HG03039 (cell line): ENCODE results near the gene TNIP2.
"Not testable (repeated sequence)": the region's sequence is repeated elsewhere in the genome, so short reads cannot be mapped to it uniquely, and the experiment has no call there.

Experiments
- ATAC-seq: cut with Tn5 transposase; IDR thresholded peaks from one replicate; pipeline ENCODE4 v1.9.1; 2021; ENCODE audit warnings: mild to moderate bottlenecking, moderate library complexity; ENCODE audit not compliant: unreplicated experiment

TNIP2 gene

DNA sequence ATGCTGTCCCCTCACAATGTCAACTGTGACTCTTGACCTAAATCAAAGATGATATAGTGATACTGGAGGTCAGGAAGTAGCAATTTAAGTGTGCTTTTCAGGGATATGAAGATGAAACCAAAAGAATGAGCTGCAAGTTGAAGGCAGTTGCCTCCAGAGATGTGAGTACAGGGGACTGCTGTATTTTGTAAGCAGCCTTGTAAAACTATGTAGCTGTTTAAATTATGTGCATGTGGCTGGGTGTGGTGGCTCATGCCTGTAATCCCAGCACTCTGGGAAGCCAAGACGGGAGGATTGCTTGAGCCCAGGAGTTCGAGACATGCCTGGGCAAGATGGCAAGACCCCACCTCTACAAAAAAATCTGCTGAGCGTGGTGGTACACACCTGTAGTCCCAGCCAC is 15.1 kb upstream of the TNIP2 start:
- no peak for ATAC-seq

DNA sequence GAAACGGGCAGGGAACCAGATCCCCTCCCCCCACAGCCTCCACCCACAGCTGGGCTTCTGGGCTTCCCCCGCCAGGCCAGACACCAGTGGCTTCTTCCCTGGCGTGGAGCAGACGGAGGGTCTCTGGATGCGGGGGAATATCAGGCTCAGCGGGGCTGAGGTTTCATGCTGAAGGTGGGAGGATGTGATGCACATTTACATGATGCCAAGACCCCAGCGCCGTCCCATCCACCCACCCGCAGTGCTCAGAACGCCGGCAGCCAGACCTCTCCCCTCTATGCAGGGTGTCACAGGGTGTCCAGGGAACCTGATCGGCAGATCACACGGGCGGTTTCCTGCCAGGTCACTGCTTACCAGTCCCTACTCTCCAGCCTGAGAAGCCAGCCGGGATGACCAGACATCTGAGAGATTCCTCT is 12.8 kb upstream of the TNIP2 start:
- ATAC-seq = no peak

DNA sequence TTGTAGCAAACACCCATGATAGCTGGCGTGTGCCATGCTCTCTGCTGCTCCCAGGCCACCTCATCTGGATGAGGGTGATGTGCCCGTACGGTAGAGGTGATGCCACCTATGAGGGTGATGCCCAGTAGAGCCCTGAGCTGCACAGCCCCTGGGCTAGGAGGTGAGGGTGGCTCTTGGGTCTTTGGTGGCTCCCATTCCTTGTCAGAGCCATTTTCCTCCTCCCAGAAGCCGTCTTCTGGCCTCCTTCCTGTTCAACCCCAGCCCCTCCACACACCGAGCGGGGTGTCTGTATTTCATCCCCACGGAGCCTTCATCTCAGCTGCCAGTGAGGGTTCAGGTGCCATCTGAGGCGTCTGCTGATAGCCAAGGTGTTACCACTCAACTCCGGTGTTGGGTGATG is 12.0 kb upstream of the TNIP2 start:
- no peak for ATAC-seq

DNA sequence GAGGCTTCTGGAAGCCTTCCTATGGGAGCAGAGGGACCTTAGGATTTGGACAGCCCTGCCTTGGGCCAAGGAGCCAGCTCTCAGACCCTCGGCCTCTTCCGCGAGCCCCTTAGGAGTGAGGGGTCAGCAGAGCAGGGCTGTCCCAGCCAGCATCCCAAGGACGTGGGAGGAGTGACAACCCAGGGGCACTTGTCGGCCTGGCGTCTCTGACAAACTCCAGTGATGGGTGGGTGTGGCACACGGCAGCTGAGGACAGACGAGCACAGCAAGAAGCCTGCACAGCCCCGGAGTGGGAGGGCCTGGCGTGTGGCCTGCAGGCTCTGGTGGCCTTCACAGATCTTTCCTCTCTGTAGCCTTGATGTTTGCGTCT is 11.6 kb upstream of the TNIP2 start:
- ATAC-seq = no peak

DNA sequence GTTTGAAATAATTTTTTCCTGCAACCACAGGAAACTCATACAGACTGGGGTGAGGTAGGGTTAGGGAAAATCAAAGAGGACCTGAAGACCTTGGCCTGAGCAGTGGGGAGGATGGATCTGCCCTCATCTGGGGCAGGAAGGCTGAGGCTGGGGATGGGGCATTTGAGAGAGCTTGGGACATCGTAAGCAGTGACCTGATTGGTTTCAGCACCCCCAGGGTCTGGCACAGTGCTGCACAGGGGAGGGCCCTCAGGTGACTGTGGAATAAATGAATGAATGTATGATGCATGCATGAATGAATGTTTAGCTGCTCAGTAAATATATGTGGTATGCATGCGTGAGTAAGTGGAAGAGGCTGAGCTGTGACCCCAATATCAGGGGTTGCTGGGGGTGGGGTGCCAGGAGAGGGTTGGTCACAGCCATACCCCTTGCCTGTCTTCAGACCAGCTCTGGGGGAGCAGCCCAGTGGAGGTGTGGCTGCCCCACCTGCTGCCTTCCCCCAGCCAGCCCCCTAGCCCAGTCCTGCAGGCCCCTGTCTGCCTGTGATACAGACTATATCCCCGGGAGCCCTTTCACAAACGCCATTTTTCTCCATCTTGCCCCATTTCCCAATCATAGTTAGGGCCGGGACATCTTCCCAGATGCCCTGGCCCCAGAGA is 11.0 kb upstream of the TNIP2 start:
- ATAC-seq = no peak

DNA sequence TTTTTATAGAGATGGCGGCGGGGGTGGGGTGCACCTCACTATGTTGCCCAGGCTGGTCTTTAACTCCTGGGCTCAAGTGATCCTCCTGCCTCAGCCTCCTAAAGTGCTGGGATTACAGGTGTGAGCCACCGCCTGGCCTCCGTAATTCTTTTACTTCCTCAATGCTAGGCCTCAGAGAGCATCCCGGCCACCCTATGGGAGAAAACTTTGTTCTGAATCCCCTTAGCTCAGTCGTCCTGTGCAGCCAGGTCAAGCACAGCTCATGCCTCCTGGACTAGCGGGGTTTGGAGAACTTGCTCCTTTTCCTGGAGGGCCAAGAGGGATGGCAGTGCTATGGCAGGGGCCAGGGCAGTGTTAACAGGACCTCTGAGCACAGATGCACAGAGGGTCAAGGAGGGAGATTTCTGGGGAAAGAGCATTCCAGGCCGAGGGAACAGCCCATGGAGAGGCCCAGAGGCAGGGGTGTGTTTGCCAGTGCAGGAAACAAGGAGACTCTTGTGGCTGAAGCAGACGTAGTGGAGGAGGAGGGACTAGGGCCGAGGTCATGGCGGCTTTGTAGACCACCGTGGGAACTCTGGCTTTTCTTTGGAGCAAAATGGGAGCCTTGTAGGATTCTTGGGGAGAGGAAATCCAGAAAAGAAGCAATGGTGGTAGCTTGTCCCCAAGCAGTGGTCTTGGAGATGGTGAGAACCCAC is 9.8 kb upstream of the TNIP2 start:
- ATAC-seq = no peak

- ATAC-seq = no peak
Observed at GRCh38 chr4:2763511-2763967, 7.4 kb upstream of the TNIP2 start.

GRCh38 chr4:2762486-2763370 is 6.6 kb upstream of the TNIP2 start:
- ATAC-seq = not testable (repeated sequence)

- ATAC-seq = no peak
Observed at GRCh38 chr4:2762048-2762447, 5.9 kb upstream of the TNIP2 start.

DNA sequence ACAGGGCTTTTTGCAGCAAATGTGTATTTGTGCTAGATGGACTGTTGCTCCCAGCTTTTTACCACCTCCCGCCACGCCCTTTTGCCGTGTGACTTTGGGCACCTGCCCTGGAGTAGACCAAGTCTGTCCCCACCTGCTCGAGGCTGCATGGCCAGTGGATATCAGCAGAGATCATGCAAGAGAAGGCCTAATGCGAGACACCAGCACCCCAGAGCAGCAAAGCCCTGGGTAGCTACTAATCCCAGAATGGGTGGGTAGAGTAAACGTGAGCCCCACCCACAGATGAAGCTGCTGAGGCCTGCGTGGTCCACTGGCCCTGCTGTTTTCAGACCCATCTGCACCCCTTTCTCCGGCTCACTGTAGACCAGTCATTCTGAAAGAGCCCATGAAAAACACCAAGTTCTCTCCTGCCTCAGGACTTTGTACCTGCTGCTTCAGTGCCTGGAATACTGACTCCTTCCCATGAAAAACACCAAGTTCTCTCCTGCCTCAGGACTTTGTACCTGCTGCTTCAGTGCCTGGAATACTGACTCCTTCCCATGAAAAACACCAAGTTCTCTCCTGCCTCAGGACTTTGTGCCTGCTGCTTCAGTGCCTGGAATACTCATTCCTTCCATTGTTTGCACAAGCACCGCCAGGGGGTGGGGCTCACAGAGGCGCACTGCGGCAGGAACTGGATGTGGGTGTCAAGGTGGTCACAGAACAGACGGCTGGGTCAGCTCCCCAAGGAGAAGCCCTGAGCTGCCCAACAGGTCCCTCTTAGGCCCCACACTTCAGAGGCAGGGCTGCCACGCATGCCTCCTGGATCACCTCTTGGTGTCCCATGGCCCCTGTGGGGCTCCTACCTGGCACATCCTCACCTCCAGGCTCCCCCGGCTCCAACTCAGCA is 5.1 kb upstream of the TNIP2 start:
- no peak for ATAC-seq

- no peak for ATAC-seq
Observed at GRCh38 chr4:2757426-2757825, 1.3 kb upstream of the TNIP2 start.

DNA sequence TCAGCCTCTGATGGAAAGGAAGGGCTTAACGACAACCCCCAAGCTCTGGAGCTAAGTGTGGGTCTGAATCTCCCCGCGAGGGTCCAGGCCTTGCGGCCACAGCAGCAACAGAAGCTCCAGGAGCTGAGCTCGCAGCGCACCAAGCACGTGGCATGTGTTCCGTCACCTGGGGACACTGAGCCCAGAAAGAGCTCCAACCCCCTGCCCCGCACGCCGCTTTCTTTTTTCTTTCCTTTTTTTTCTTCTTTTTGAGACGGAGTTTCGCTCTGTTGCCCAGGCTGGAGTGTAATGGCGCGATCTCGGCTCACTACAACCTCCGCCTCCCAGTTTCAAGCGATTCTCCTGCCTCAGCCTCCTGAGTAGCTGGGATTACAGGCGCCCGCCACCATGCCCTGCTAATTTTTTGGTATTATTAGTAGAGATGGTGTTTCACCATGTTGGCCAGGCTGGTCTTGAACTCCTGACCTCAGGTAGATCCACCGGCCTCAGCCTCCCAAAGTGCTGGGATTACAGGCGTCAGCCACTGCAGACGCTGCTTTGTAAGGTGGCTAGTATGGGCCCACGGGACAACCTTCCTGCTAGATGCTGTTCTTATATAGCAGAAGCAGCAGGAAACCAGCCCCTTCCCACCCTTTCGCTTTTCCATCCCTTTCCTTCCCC is 685 bp upstream of the TNIP2 start:
- no peak for ATAC-seq

DNA sequence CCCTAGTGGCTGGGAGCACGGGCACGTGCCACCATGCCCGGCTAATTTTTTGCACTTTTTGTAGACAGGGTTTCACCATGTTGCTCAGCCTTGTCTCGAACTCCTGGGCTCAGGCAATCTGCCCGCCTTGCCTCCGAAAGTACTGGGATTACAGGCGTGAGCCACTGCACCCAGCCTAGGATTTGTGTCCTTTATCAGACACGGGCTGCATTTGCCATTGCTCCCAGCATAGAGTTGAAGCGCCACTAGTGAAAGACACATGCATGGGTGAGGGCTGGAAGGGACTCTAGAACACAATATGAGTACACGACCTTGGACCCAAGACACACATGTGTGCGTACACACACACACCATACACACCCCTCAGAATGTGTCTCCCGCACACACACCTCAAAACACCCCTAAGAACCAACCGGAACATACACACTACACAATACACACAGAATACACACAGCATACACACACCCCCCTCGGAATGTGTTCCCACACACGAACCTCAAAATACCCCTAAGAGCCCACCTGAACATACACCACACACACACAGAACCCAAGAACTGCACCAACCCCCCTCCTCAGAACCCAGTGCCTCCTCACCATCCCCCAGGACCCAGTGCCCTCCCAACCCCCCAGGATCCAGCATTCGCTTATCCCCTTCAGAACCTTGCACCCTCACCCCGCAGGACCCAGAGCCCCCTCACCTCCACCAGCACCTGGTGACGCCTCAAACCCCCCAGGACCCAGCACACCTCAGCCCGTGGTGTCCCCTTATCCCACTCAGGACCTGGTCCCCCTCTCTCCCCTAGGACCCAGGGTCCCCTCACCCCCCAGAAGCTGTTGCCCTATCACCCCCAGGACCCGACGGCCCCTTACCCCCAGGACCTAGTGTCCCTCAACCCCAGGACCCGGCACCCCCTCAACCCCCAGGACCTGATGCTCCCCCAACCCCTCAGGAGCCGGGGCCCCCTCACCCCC is 1.0 kb downstream of the TNIP2 start:
- ATAC-seq = no peak

GRCh38 chr4:2753436-2753835 is 2.7 kb downstream of the TNIP2 start:
- ATAC-seq = no peak

- ATAC-seq = no peak
Observed at GRCh38 chr4:2750719-2751605, 5.2 kb downstream of the TNIP2 start.

GRCh38 chr4:2746891-2747695 is 9.0 kb downstream of the TNIP2 start:
- ATAC-seq = no peak
